Activated T-cell treated with anti-CD3 and anti-CD28 coated beads, Interleukin-2, amount 50 U/mL, for 1 hour (primary cell): ENCODE results near the gene TPSD1.
"Not testable (repeated sequence)": the region's sequence is repeated elsewhere in the genome, so short reads cannot be mapped to it uniquely, and the experiment has no call there.

Experiments
- DNase-seq: peaks from one replicate; pipeline ENCODE4 v3.0.0-alpha.2; 2020

Gene TPSD1

GRCh38 chr16:1255276-1256122 is at the start of gene TPSD1:
Gene TPSD1, plus strand, starts transcription at chr16:1256069. Its CDS starts 212 bp downstream, at chr16:1256281.
- DNase-seq: not testable (repeated sequence)

- DNase-seq: no peak
Measured at GRCh38 chr16:1206326-1206725, 49.5 kb upstream of the TPSD1 start.

- no peak for DNase-seq
Measured at GRCh38 chr16:1206786-1207185, 49.1 kb upstream of the TPSD1 start.

- no peak for DNase-seq
Measured at GRCh38 chr16:1208239-1208830, 47.5 kb upstream of the TPSD1 start.

- DNase-seq: no peak
Measured at GRCh38 chr16:1209081-1209480, 46.8 kb upstream of the TPSD1 start.

GRCh38 chr16:1210461-1210860 is 45.4 kb upstream of the TPSD1 start:
- DNase-seq: no peak

- no peak for DNase-seq
Measured at GRCh38 chr16:1211451-1212268, 44.2 kb upstream of the TPSD1 start.

- DNase-seq: no peak
Measured at GRCh38 chr16:1212616-1213194, 43.2 kb upstream of the TPSD1 start.

GRCh38 chr16:1213231-1213630 is 42.6 kb upstream of the TPSD1 start:
- no peak for DNase-seq

GRCh38 chr16:1213796-1214372 is 42.0 kb upstream of the TPSD1 start:
- no peak for DNase-seq

- DNase-seq: no peak
Measured at GRCh38 chr16:1214719-1215118, 41.1 kb upstream of the TPSD1 start.

- no peak for DNase-seq
Measured at GRCh38 chr16:1215574-1216295, 40.1 kb upstream of the TPSD1 start.

GRCh38 chr16:1216296-1216619 is 39.6 kb upstream of the TPSD1 start:
- DNase-seq: no peak

GRCh38 chr16:1216681-1217400 is 39.0 kb upstream of the TPSD1 start:
- DNase-seq: no peak

GRCh38 chr16:1217526-1217925 is 38.3 kb upstream of the TPSD1 start:
- DNase-seq: no peak

GRCh38 chr16:1218061-1218929 is 37.6 kb upstream of the TPSD1 start:
- no peak for DNase-seq

- DNase-seq: no peak
Measured at GRCh38 chr16:1218930-1219611, 36.8 kb upstream of the TPSD1 start.

GRCh38 chr16:1220098-1220728 is 35.7 kb upstream of the TPSD1 start:
- no peak for DNase-seq

- no peak for DNase-seq
Measured at GRCh38 chr16:1220841-1221627, 34.8 kb upstream of the TPSD1 start.
